GM19025 (cell line): Measurements from ENCODE around the gene SP7.
"Not testable (repeated sequence)": the region's sequence is repeated elsewhere in the genome, so short reads cannot be mapped to it uniquely, and the experiment has no call there.

ENCODE experiments used
- ATAC-seq: cut with Tn5 transposase; IDR thresholded peaks from one replicate; pipeline ENCODE4 v1.9.1; 2021; ENCODE audit warnings: mild to moderate bottlenecking, low read depth, moderate library complexity; ENCODE audit not compliant: unreplicated experiment

Gene SP7

GRCh38 chr12:53347905-53348304 lies 11.8 kb upstream of the SP7 start:
- no peak for ATAC-seq

GRCh38 chr12:53346491-53346890 lies 10.3 kb upstream of the SP7 start:
- no peak for ATAC-seq

GRCh38 chr12:53345486-53346188 lies 9.5 kb upstream of the SP7 start:
- no peak for ATAC-seq

GRCh38 chr12:53344824-53345485 lies 8.8 kb upstream of the SP7 start:
- peak; percentile 57 for ATAC-seq

- no peak for ATAC-seq
Observed at GRCh38 chr12:53344487-53344823, 8.3 kb upstream of the SP7 start.

- ATAC-seq = no peak
Observed at GRCh38 chr12:53343969-53344368, 7.8 kb upstream of the SP7 start.

GRCh38 chr12:53343449-53343848 lies 7.3 kb upstream of the SP7 start:
- no peak for ATAC-seq

- no peak for ATAC-seq
Observed at GRCh38 chr12:53340398-53340797, 4.2 kb upstream of the SP7 start.

GRCh38 chr12:53338916-53339315 lies 2.8 kb upstream of the SP7 start:
- no peak for ATAC-seq

- no peak for ATAC-seq
Observed at GRCh38 chr12:53338017-53338416, 1.9 kb upstream of the SP7 start.

GRCh38 chr12:53334822-53335221 lies 1.3 kb downstream of the SP7 start:
- ATAC-seq = no peak

- no peak for ATAC-seq
Observed at GRCh38 chr12:53333845-53334244, 2.3 kb downstream of the SP7 start.

- ATAC-seq = no peak
Observed at GRCh38 chr12:53333289-53333688, 2.9 kb downstream of the SP7 start.

GRCh38 chr12:53332744-53333143 lies 3.4 kb downstream of the SP7 start:
- ATAC-seq = no peak

- not testable (repeated sequence) for ATAC-seq
Observed at GRCh38 chr12:53332339-53332738, 3.8 kb downstream of the SP7 start.

GRCh38 chr12:53330671-53331070 lies 5.5 kb downstream of the SP7 start:
- no peak for ATAC-seq

GRCh38 chr12:53328043-53328435 lies 8.1 kb downstream of the SP7 start:
- ATAC-seq = no peak

- no peak for ATAC-seq
Observed at GRCh38 chr12:53327435-53328042, 8.6 kb downstream of the SP7 start.

GRCh38 chr12:53326460-53327185 lies 9.5 kb downstream of the SP7 start:
- no peak for ATAC-seq

GRCh38 chr12:53325511-53326061 lies 10.6 kb downstream of the SP7 start:
- no peak for ATAC-seq
